Activated CD8-positive, alpha-beta memory T cell treated with anti-CD3 and anti-CD28 coated beads for 1 hour (primary cell): ENCODE results near the gene UPF1.

Source experiments
- DNase-seq, 2 donors: peaks; one replicate each; pipeline ENCODE4 v3.0.0-alpha.2; 2020; ENCODE audit warnings: low read depth in 1 of 2; ENCODE audit errors: extremely low read depth in 1 of 2

Gene UPF1

GRCh38 chr19:18869023-18869618 lies 37.4 kb downstream of the UPF1 start:
- no peak for DNase-seq

GRCh38 chr19:18869781-18870530 lies 38.2 kb downstream of the UPF1 start:
- no peak for DNase-seq

- no peak for DNase-seq
Observed at GRCh38 chr19:18870531-18871172, 38.9 kb downstream of the UPF1 start.

GRCh38 chr19:18871543-18871942 lies 39.8 kb downstream of the UPF1 start:
- DNase-seq, result no peak

- DNase-seq, result no peak
Observed at GRCh38 chr19:18875726-18876125, 44.0 kb downstream of the UPF1 start.

DNA sequence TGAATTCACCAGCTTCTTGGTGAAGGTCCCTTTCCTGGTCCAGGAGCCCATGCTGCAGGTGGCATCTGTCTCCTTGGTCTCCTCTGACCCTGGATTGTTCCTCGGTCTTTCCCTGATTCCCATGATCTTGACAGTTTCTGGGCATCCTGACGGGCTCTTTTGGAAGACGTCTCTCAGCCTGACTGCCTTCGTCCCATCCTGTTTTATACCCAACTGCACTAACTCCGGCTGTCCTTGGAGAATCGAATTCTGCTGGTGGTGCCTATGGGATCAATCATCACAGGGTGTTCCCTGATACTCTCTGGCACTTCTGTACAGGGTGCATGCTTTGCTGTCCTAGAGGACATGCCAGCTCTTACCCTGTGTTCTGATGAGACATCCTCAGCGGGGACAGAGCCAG lies 45.1 kb downstream of the UPF1 start:
- no peak for DNase-seq

DNA sequence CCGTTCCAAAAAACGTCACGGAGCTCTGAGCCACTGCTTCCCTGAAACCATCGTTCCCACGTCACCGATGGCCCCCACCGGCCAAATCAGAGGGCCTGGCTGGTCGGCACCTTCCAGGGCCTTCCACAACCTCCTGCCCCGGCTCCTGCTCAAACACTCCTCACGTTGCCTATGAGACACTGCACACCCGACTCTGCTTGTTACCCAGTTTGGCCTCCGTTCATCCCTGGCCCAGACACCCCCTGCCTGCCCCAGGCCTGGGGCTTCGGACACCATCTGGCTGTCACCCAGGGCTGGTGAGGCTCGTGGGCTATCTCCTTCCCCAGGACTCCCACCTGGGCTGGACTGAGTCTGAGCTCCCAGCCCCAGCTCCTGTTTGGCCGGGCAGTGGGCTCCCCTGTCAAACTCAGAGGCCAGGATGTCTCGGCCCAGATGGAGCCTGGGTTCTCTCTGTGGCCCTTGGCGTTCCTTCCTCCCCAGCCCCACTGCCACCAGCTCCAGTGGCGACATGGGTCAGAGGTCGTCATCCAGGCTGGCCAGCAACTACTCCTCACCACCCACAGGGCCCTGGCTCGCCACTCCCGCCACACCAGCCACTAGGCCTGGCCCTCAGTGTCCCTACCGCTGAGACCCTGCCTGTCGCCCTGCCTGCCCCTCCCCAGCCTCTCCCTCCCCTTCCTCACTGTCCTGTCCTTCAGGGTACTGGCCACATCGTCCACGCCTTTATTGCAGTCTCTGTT lies 46.5 kb downstream of the UPF1 start:
- DNase-seq, result no peak

DNA sequence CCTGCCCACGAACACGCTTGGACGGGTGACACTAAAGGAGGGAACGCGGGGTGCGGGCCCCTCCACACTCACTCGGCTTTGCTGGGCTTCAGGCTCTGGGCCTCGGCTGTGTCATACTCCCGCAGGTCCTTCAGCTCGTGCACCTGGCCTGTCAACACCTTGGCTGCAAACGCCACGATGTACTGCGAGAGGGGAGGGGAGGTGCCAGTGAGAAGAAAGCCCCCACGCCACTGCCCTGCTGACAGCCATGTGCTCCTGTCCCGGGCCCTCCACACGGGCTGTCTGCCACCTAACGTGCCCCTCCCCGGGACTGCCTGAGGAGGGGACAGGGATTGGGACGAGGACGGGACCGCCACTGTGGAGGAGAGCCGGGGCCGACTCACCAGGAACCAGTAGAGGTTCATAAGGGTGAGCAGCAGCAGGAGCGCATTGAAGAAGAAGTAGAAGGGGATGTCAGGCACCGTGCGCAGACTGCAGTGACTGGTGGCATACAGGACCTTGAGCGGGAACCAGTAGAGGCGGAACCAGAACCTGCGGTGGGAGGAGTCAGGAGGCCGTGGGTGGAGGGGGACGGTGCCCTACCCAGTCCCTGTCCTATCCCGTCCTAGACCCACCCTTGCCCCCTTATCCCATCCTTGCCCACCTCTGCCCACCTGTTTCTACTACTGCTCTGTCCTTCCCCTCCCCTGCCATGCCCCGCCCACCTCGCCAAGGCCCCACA lies 47.3 kb downstream of the UPF1 start:
- DNase-seq, result no peak

DNA sequence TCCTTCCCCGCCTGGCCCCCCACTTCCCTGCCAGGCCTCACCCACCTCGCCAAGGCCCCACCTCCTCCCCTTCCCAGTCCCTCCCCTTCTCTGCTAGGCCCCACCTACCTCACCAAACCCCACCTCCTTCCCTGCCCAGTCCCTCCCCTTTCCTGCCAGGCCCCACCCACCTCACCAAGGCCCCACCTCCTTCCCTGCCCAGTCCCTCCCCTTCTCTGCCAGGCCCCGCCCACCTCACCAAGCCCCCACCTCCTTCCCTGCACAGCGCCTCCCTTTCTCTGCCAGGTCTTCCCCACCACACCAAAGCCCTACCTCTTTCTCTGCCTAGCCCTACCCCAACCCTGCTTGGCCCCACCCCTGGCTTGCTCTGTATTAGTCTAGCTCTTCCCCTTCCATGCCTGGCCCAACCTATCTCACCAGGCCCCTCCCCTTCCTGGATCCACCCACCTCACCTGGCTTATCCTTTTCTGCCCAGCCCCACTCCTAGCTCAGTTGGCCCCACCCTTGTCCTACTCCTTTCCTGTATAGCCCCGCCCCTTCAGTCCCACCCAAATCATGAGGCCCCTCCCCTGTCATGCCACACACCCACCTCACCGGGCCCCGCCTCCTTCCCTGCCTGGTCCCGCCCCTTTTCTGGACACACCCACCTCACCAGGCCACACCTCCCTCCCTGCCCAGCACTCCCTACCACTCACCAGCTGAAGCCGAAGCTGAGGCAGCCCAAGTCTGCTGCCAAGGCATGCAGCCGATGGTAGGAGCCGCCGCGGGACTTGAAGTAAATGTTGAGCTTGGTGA lies 48.0 kb downstream of the UPF1 start:
- DNase-seq, result no peak

DNA sequence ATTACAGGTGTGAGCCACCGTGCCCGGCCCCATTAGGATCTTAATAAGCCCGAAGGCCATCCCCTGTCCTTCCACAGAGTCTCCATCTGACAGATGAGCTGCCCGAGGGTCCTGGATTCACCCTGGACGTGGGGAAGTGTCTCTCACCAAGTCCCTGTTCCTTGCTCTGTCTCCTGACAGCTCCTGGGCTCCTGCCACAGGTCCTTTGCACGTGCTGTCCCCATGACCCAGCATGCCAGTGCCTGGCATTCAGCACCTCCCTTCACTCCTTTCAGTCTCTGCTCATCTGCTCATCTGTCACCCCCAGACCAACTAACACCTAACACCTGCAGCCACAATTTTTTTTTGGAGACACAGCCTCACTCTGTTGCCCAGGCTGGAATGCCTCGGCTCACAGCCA lies 49.7 kb downstream of the UPF1 start:
- no peak for DNase-seq

DNA sequence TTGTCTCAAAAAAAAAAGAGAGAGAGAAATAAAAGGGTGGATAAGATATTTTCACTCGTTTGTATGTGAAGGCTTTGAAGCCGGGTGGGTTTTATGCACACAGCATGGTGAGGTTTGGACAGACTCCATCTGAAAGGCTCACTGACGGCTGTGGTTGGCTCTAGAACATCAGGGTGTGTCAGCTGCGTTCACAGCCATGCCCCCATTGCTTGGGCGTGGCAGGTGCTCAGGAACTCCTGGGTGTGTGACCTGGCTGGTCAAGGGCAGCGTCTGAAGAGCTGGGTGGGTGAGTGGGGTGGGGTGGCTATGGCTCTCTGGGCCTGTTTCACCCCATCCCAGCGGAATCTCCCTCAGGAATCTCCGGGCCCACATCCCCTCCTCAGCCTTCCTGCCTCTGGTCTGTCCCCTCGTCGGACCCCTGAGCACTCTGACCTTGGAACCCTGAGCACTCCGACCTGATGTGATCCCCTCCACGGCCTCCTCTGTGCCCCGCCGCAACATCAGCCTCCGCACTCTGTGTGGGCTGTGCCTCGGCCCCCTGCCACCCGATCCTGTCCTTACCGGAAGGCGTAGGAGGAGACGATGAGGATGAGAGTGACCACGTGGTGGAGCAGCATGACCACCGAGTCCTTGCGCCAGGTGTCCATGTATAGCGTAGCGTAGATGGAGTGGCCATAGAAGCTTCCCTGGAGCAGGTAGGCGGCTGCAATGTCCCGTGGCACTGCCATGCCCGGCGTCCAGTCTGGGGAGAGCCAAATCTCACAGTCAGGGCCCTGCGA lies 52.0 kb downstream of the UPF1 start:
- DNase-seq, result no peak

- no peak for DNase-seq
Observed at GRCh38 chr19:18886972-18887371, 55.2 kb downstream of the UPF1 start.

DNA sequence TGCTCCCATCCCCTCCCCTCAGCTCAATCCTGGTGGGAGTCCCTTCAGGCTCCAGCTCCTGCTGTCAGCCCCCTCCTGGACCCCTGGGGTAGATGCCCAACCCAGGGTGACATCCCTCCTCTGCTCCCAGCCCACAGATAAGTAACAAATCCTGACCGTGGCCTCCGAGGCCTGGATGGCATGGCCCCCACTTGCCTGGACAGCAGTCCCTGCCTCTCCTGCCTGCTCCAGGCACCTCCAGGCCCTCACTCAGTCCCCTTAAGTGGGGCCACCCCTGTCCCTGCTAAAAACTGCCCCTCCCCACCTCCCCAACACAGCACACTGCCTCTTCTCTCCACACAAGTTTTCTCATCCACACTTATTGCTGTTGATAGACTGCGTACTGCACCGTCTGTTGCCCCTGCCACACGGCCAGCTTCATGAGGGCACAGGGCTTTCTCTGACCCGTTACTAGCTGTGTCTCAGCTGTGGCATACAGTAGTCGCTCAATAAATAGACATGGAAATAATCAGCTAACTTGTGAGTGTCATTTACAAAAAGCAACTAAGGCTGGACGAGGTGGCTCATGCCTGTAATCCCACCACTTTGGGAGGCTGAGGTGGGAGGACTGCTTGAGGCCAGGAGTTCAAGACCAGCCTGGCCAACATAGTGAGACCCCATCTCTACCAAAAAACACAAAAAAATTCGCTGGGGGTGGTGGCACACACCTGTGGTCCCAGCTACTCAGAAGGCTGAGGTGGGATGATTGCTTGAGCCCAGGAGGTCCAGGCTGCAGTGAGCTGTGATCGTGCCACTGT lies 58.4 kb downstream of the UPF1 start:
- no peak for DNase-seq

DNA sequence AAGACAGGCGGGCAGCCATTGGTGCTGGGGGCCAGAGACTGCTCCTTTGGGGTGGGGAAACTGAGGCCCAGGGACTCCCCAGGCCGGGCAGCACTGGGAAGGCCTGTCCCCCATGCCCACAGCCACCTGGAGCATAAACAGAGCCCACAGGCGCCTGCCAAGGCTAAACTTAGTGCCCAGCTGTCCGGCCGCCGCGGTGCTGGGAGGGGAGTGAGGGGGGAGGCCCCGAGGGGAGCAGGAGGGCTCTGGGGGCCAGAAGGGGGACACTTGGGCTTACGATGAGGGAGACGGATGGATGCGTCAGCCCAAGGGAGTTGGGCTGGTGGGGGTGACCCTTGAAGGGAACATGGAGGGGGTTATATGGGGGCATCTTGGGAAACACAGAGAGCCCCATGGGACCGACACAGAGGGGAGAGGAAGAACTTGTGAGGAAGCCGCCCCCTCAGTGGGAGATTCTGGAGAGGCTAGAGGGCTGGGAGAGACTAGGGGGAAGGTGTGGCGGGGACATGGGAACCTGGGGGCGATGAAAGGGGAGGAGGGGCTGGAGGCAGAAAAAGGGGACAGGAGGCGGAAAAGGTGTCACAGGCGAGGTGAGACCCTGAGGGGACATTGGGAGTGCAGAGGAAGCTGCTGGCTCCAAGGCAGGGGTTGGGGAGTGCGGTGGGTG lies 62.0 kb downstream of the UPF1 start:
- DNase-seq, result no peak

DNA sequence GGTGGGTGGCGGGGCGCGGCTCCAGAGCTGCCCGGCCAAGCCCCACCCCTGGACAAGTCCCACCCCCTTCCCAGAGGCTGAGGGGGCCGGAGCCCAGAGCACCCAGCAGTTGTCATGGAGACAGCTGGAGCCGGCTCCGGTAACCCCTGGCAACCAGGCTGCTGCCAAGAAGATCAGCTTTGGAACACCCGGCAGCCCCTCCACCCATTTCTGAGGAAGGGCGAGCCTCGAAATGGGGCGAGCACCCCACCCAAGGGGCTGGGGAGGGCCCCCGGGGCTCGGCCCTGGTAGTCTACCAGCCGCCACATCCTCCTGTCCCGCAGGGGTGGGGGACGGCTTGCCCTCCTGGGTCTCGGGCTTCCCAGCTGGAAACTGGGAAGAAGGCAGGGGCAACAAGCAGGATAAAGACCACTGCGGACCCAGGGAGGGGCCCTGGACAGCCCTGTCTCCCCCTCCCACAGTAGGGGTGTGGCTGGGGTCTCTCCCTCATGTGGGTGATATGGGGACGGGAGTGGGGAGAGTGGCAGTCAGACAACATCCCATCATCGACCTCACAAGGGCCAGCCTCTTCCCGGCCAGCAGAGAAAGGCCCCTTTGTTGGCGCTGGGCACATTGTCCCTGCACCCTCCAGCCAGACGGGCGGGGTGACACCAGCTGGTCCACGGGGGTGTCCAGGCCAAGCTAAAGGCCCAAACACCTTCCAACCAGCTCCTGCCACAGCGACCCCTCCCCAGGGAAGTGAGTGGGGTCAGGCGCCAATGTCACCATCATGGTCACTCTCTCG lies 62.7 kb downstream of the UPF1 start:
- DNase-seq, result no peak

DNA sequence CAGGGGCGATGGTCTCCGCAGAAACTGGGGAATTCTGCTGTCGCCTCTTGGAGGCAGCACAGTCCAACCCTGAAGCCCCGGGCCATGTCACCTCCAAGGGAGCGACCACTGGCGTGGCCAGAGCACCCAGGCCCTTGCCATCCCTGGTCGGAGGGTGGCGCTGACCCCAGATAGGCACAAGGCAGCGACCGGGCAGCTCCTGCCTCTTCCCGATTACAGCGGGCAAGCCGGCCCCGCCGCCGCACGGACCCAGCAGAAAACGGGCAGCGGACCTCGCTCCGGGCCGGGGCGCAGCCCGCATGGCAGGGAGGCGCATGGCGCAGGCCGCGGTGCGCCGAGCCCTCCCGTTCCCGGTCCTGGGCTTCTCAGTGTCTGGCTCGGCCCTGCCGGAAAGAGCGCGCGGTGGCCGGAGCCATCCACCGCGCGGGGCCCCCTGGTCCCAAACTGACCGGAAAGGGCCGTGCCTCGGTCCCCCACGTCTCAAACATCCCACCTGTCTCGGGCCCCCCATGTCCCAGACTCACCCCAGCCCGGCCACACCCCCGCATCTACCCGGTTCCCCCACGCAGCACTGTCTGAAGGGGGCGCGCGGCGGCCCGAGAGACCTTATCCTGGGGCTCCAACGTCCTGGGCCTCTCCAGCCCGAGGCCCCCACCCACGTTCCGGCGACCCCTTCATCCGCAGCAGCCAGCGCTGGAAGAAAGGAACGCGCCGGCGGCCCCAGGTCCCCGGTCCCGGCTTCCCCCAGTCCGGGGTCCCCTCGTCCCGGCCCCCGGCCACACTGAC lies 63.5 kb downstream of the UPF1 start:
- DNase-seq, result no peak
